GM21515 (cell line): ENCODE data around the gene PGA3.
A peak's percentile ranks its signal among the peaks of the same experiment; 100 is the strongest.
"Not testable (repeated sequence)": the region's sequence is repeated elsewhere in the genome, so short reads cannot be mapped to it uniquely, and the experiment has no call there.

Experiments used
- ATAC-seq: cut with Tn5 transposase; IDR thresholded peaks from one replicate; pipeline ENCODE4 v1.9.1; 2021; ENCODE audit not compliant: unreplicated experiment

Gene PGA3

DNA sequence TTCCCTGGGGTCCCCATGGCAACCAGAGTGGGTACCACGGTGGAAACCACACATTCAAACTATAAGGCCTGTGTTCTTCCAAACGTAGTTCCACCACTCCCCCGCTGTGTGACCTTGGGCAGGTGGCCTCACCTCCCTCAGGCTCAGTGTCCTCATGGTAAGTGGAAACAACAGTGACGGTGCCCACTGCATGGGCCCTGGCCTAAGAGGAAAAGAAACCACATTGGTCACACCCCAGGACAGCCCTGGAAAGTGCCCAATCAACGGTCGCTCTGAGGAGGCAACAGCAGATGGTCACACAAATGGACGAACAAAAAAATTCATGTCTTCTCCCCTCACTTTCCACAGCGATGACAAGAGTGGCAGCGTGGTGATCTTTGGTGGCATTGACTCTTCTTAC, 44.8 kb downstream of the PGA3 start:
- ATAC-seq = not testable (repeated sequence)

DNA sequence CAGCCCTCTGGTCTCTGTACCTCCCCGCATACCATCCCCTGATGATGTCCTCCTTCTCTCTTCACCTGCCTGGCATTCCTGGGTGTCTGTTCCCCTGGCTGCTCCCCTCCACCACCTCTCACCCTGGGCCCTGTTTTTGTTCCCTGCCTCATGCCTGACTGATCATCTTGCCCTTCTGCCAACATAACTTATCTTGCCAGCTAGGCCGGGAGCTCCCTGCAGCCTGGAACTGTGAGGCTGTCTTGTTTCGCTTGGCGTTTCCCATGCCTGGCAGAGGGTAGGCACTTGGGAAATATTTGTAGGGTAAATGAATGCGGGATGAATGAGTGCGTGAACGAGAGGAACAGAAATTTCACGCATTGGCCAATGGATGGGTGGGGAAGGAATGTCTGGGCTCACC, 45.9 kb downstream of the PGA3 start:
- ATAC-seq = not testable (repeated sequence)

DNA sequence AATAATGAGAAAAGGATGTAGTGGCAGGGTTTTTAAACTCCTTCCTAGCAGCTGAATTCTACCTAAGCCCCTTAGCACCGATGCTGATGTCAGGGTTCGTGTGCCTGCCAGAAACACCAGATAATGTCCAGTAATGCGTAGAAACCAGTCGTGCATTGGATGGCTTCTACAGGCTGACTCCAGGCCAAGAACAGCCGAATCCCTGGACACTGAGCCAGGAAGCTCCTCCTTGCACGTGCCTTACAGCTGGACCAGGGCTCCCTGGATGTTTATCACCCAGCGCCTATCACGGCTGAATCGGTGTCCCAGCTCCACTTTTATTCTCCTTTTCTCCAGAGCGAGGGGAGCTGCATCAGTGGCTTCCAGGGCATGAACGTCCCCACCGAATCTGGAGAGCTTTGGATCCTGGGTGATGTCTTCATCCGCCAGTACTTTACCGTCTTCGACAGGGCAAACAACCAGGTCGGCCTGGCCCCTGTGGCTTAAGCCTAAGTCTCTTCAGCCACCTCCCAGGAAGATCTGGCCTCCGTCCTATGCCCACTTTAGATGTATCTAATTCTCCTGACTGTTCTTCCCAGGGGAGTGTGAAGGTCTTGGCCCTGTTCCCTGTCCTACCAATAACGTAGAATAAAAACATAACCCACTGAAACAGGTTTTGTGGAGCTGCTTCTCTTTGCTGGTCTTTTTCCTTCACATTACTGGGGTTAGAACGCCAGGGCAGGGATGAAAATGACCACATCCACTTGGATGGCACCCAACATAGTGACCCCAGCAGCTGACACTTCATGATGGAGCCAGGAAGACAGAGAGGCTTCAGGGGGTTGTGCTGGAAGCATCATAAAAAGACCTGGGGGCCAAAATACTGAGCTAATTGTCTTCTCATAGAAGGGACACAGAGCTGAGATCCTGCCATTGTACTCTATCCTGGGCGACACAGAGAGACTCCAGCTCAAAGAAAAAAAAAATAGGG, 47.8 kb downstream of the PGA3 start:
- ATAC-seq = not testable (repeated sequence)

DNA sequence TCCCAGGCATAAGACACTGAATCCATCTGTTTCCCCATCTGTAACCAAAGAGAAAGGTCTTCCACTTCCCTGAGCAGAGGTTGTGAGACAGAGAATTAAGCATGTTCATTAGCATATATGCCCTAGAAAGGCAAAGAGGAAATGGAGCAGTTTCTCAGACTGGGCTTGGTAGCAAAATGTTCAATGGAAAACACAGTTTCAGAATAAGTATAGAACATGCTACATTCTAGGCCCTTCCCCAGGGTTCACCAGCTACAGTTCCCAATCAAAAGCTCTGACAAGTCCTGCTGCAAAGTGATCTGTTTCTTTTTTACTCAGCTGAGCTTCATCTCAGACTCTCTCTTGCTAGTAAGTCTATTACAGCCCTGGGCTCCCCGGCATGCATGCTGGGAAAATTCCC, 49.0 kb downstream of the PGA3 start:
- not testable (repeated sequence) for ATAC-seq

DNA sequence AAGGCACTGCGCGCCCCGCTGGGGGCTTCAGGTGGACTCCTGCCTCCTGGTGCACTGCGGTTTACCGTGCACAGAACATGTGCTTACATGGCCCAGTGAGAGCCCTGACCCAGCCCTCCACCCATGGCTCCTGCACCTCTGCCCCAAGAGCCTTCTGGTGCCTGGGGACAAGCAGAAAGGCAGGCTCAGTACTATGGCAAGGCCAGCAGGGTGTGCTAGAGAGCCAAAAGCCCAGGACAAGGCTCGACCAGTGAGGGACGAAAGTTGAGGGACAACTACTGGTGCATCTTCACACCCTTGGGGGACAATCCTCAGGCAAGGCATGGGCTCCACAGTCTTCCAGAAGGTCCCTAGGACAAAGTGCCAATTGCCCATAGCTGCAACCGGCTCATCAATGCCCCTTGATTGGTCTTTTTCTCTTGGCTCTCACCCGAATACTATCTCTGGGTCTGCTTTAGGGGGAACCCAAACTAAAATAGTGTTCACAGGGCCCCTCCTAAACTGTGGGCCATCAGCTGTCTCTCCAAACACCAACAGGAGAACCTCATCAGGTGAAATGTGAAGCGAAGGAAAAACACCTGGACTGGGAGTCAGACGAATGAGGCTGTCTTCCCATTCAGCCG, 51.2 kb downstream of the PGA3 start:
- ATAC-seq = peak; percentile 59

DNA sequence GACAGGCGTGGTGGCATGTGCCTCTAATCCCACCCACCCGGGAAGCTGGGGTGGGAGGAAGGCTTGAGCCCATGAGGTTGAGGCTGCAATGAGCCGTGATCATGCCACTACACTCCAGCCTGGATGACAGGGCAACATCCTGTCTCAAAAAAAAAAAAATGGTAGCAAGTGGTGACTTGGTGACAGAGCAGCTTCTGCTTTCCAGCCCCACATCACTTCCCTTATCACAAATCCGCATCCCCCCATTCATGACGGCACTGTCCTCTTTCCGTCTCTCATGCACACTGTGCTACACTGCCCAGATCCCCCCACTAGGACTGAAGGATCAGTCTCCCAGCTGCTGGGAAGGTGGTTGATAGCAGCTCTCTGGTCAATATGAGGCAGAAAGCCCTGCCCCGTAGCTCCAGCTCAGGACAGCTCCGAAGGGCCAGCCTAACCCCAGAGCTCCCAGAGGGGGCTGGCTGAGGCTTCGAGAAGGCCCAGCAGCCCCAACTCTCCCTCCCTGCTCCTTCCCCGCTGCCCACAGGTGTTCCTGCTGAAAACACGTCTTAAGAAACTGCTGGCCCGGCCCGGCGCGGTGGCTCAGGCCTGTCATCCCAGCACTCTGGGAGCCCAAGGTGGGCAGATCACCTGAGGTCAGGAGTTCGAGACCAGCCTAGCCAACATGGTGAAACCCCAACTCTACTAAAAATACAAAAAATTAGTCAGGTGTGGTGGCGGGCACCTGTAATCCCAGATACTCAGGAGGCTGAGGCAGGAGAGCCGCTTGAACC, 53.6 kb downstream of the PGA3 start:
- ATAC-seq = no peak

DNA sequence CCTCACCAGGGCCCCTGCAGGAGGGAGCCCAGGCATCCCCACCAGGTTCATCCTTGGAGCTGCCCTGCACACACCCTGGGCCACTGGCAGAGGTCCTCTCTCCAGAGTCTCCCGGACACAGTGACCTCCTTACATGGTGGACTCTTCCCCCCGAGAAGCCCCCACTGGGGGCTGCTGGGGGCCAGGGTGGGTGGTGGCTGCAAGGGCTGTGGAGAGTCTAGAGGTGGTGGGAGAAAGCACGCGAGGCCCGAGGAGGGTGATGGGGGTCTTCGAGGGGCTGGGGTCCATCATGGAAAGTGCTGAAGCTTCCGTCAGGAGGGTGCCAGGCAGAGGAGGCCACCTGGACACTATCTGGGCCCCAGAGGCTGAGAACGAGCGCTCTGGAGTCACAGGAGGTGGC, 55.2 kb downstream of the PGA3 start:
- ATAC-seq = no peak

DNA sequence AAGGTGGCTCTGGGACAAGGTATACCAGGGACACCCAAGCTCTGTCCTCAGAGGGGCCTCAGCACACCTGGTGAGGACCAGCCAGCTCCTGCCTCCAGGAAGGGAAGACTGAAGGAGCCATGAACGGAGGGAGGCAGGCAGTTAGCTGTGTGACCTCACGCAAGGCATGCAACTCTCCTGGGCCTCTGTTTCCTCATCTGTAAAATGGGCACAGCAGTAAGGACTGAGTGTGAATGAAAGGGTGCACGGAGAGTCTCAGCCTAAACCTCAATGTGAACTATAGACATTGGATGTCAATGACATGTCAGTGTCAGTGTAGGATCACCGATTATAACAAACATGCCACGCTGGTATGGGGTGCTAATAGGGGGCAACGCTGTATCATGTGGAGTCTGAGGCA, 56.0 kb downstream of the PGA3 start:
- no peak for ATAC-seq
